Left colon (tissue), 2 donors: ENCODE measurements around the gene CCL24. TPM values are rescaled to one million over a fixed set of nuclear protein-coding genes. Genes with fewer than 3 reads are reported as not detected.
"Not testable (repeated sequence)": the region's sequence is repeated elsewhere in the genome, so short reads cannot be mapped to it uniquely, and the experiment has no call there.

Experiments
- ATAC-seq: fragments of 200-7000 bp; cut with Tn5 transposase; one replicate; pipeline ENCODE4 v1.9.1; 2020; ENCODE audit warnings: mild to moderate bottlenecking, moderate library complexity
- DNase-seq, 2 donors: peaks; one replicate each; pipeline ENCODE4 v3.0.0-alpha.2; 2020
- intact Hi-C, 2 donors: fragments of 100-400 bp; cut with DNase I in 1 of 2; cut with micrococcal nuclease in 1 of 2; formaldehyde crosslinking; loops; one replicate each; pipeline versions ENCODE4 v1.11.2 to v1.14.0; 2022; cut with DNase I, micrococcal nuclease
- long read RNA-seq: library from polyadenylated mRNA; unstranded; transcript quantifications from one replicate; pipeline ENCODE4 v2.0.0, GENCODE V29; 2021
- total RNA-seq, 2 donors: library from RNA; stranded (reverse); fragmentation: NEBNext Ultra II Directional; extraction: Animal tissue kit (Norgen Biotek cat#: 25700); gene quantifications; one replicate each; pipeline ENCODE4 v1.2.1, GENCODE V29; 2021
- donor health status: DM: no; HTN: no; CAD: no.
- donor health status: DM: yes; HTN: yes; CAD: no.

Gene CCL24
- total RNA-seq, result 10 to 100 TPM in 1 of 2 donors, 1 to 10 TPM in 1; 7.4 to 21.7 TPM
- long read RNA-seq, partial matches to known transcripts, result 0 of 2 reads
- long read RNA-seq, other reads (novel, unspliced or antisense), result 1 of 2 reads

- DNase-seq (peak in 1 of 2 donors; percentile 17), ATAC-seq (no peak)
- intact Hi-C loops, result no loop called here
These were observed at the start of gene CCL24 for GRCh38 chr7:75813781-75814236. CCL24 (minus strand) TSS chr7:75813806; CDS start chr7:75813715, 91 bp downstream.

GRCh38 chr7:75861636-75862035, 48.0 kb upstream of the CCL24 start:
- intact Hi-C loops, result loop anchor here in 1 of 2 donors (10.0 kb wide), 1 partner anchor 163 kb away; no protein-coding TSS in a partner anchor
- no peak for DNase-seq
- no peak for ATAC-seq

GRCh38 chr7:75858410-75858809, 44.8 kb upstream of the CCL24 start:
- ATAC-seq, result no peak
- intact Hi-C loops, result no loop called here
- no peak for DNase-seq

GRCh38 chr7:75856536-75856935, 42.9 kb upstream of the CCL24 start:
- ATAC-seq, result no peak
- no peak for DNase-seq
- intact Hi-C loops, result no loop called here

GRCh38 chr7:75854813-75855345, 41.3 kb upstream of the CCL24 start:
- DNase-seq, ATAC-seq, intact Hi-C loops: not testable (repeated sequence)

GRCh38 chr7:75854233-75854632, 40.6 kb upstream of the CCL24 start:
- ATAC-seq (no peak), DNase-seq (no peak)
- intact Hi-C loops, result no loop called here

- DNase-seq (no peak), ATAC-seq (no peak)
- intact Hi-C loops, result no loop called here
These were observed 36.6 kb upstream of the CCL24 start for GRCh38 chr7:75850235-75850634.

GRCh38 chr7:75849573-75849972, 36.0 kb upstream of the CCL24 start:
- intact Hi-C loops, result no loop called here
- ATAC-seq (peak; percentile 52), DNase-seq (no peak)

- ATAC-seq, result no peak
- intact Hi-C loops, result no loop called here
- no peak for DNase-seq
These were observed 34.1 kb upstream of the CCL24 start for GRCh38 chr7:75847707-75848106.

GRCh38 chr7:75845132-75845531, 31.5 kb upstream of the CCL24 start:
- DNase-seq, intact Hi-C loops, ATAC-seq: not testable (repeated sequence)

GRCh38 chr7:75844158-75844557, 30.6 kb upstream of the CCL24 start:
- intact Hi-C loops, result no loop called here
- DNase-seq, result no peak
- ATAC-seq, result no peak

- DNase-seq (no peak), ATAC-seq (no peak)
- intact Hi-C loops, result no loop called here
These were observed 30.1 kb upstream of the CCL24 start for GRCh38 chr7:75843613-75844116.

- no peak for DNase-seq
- intact Hi-C loops, result no loop called here
- no peak for ATAC-seq
These were observed 29.3 kb upstream of the CCL24 start for GRCh38 chr7:75842836-75843446.

- intact Hi-C loops, result no loop called here
- DNase-seq (no peak), ATAC-seq (no peak)
These were observed 26.4 kb upstream of the CCL24 start for GRCh38 chr7:75840029-75840428.

GRCh38 chr7:75838281-75838930, 24.8 kb upstream of the CCL24 start:
- intact Hi-C loops, result not testable (repeated sequence)

GRCh38 chr7:75836798-75837197, 23.2 kb upstream of the CCL24 start:
- DNase-seq (no peak), ATAC-seq (no peak)
- intact Hi-C loops, result no loop called here

More at GRCh38 chr7:75838281-75838930, 24.8 kb upstream of the CCL24 start:
- DNase-seq, ATAC-seq: not testable (repeated sequence)

- intact Hi-C loops, result no loop called here
- ATAC-seq (no peak), DNase-seq (no peak)
These were observed 22.2 kb upstream of the CCL24 start for GRCh38 chr7:75835688-75836285.

- intact Hi-C loops, ATAC-seq, DNase-seq: not testable (repeated sequence)
These were observed 20.1 kb upstream of the CCL24 start for GRCh38 chr7:75833662-75834061.

GRCh38 chr7:75830978-75831377, 17.4 kb upstream of the CCL24 start:
- intact Hi-C loops, result no loop called here
- DNase-seq (no peak), ATAC-seq (no peak)
